Tibial artery (tissue), 4 donors: ENCODE results near the gene ACOT7.
"Not testable (repeated sequence)": the region's sequence is repeated elsewhere in the genome, so short reads cannot be mapped to it uniquely, and the experiment has no call there.

Experiments used
- DNase-seq, 2 donors: peaks; one replicate each; pipeline ENCODE4 v3.0.0-alpha.2; 2019
- H3K27ac ChIP-seq, 2 donors: fragments of 200-600 bp; sonication (generic) in 1 of 2; 1 replicate in 1 of 2; 2 replicates in 1 of 2; pipeline ENCODE4 v1.5.1; 2018 to 2019; ENCODE audit warnings: mild to moderate bottlenecking in 1 of 2
- H3K27me3 ChIP-seq, 2 donors: fragments of 200-600 bp; sonication (generic) in 1 of 2; one replicate each; pipeline versions ENCODE4 v1.5.1 to v1.6.0; 2016 to 2019
- H3K36me3 ChIP-seq, 3 donors: fragments of 200-600 bp; sonication (generic) in 2 of 3; one replicate each; pipeline ENCODE4 v1.5.1; 2016 to 2019; ENCODE audit warnings: mild to moderate bottlenecking in 2 of 3
- H3K4me1 ChIP-seq, 4 donors: fragments of 200-600 bp; sonication (generic) in 2 of 4; 1 replicate in 3 of 4; 2 replicates in 1 of 4; pipeline ENCODE4 v1.5.1; 2016 to 2019
- H3K4me3 ChIP-seq, 2 donors: fragments of 200-600 bp; sonication (generic) in 1 of 2; 1 replicate in 1 of 2; 2 replicates in 1 of 2; pipeline ENCODE4 v1.5.1; 2018 to 2019; ENCODE audit warnings: mild to moderate bottlenecking in 2 of 2
- H3K9me3 ChIP-seq, 3 donors: fragments of 200-600 bp; sonication (generic) in 1 of 3; one replicate each; pipeline ENCODE4 v1.5.1; 2016 to 2019
- intact Hi-C: fragments of 100-400 bp; cut with DNase I; formaldehyde crosslinking; loops from one replicate; pipeline ENCODE4 v1.15.0; 2023; ENCODE audit warnings: low total_unique reads
- TF ChIP-seq, protein P1 (sequence below), 2 experiments: fragments of 200-600 bp in 1 of 2; fragments of 450-650 bp in 1 of 2; IDR thresholded peaks; one replicate each; pipeline ENCODE4 v1.5.1; 2017 to 2019; ENCODE audit warnings: antibody characterized with exemption in 2 of 2, mild to moderate bottlenecking in 1 of 2, moderate library complexity in 1 of 2

The ACOT7 gene

DNA sequence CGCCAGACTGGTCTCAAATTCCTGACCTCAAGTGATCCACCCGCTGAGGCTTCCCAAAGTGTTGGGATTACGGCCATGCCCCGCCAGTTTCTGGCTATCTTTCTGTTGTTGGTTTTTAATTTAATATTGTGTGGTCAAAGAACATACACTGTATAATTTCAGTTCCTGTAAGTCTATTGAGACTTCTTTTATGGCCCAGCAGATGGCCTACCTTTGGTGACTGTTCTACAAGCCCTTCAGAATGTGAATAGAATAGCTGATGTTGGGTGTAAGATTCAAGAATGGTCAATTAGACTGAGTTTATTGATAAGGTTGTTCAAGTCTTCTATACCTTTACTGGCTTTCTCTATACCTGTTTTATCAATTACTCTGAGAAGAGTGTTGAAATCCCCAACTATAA is 15.5 kb upstream of the ACOT7 start:
- intact Hi-C loops: no loop called here
- no peak overlapping the region for H3K27ac ChIP-seq
- DNase-seq: no peak

DNA sequence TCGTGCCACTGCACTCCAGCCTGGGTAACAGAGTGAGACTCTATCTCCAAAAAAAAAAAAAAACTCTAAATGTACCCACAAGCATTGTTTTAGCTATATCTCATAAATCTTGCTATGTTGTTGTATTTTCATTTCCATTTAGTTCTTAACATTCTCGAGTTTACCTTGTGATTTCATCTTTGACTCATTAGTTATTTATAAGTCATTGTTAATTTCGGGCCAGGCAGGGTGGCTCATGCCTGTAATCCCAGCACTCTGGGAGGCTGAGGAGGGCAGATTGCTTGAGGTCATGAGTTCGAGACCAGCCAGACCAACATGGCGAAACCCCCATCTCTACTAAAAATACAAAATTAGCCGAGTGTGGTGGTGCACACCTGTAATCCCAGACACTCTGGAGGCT is 14.5 kb upstream of the ACOT7 start:
- H3K27ac ChIP-seq: no peak overlapping the region
- no peak overlapping the region for H3K4me3 ChIP-seq
- DNase-seq: no peak
- TF ChIP-seq, protein P1, sequence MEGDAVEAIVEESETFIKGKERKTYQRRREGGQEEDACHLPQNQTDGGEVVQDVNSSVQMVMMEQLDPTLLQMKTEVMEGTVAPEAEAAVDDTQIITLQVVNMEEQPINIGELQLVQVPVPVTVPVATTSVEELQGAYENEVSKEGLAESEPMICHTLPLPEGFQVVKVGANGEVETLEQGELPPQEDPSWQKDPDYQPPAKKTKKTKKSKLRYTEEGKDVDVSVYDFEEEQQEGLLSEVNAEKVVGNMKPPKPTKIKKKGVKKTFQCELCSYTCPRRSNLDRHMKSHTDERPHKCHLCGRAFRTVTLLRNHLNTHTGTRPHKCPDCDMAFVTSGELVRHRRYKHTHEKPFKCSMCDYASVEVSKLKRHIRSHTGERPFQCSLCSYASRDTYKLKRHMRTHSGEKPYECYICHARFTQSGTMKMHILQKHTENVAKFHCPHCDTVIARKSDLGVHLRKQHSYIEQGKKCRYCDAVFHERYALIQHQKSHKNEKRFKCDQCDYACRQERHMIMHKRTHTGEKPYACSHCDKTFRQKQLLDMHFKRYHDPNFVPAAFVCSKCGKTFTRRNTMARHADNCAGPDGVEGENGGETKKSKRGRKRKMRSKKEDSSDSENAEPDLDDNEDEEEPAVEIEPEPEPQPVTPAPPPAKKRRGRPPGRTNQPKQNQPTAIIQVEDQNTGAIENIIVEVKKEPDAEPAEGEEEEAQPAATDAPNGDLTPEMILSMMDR (IDR thresholded peaks at IDR 0.05): no peak
- no peaks in the 10 kb centered on the region for H3K9me3 ChIP-seq
- intact Hi-C loops: no loop called here
- peaks cover 0 to 49% of the 10 kb centered on the region in 2 donors for H3K27me3 ChIP-seq
- no peaks in the 10 kb centered on the region for H3K36me3 ChIP-seq
- no peaks in the 10 kb centered on the region for H3K4me1 ChIP-seq

More for the DNA sequence above, 15.5 kb upstream of the ACOT7 start:
- H3K36me3 ChIP-seq: no peaks in the 10 kb centered on the region
- no peak overlapping the region for H3K4me3 ChIP-seq
- no peaks in the 10 kb centered on the region for H3K4me1 ChIP-seq
- H3K27me3 ChIP-seq: peaks cover 0 to 59% of the 10 kb centered on the region in 2 donors
- TF ChIP-seq, protein P1 (IDR thresholded peaks at IDR 0.05): no peak
- H3K9me3 ChIP-seq: no peaks in the 10 kb centered on the region

DNA sequence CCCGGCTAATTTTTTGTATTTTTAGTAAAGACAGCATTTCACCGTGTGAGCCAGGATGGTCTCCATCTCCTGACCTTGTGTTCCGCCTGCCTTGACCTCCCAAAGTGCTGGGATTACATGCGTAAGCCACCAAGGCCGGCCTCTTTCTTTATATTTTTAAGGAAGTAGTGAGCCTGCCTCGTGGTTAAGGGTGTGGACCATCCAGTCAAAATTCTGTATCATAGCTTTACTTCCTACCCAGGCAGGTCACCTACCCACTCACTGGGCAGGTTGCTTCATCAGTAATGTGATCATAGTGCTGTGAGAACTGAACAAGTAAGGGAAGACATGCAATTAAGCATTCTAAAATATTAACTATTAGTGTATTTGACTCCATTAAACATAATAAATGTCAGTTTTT is 8.1 kb upstream of the ACOT7 start:
- no peak for DNase-seq
- Histone ChIP-seq H3K4me3 (no peak overlapping the region), H3K36me3 (no peaks in the 10 kb centered on the region), H3K27me3 (peaks cover 0 to 29% of the 10 kb centered on the region in 2 donors), H3K27ac (no peak overlapping the region), H3K4me1 (no peaks in the 10 kb centered on the region), H3K9me3 (no peaks in the 10 kb centered on the region)
- intact Hi-C loops: no loop called here
- TF ChIP-seq, protein P1 (IDR thresholded peaks at IDR 0.05): no peak

DNA sequence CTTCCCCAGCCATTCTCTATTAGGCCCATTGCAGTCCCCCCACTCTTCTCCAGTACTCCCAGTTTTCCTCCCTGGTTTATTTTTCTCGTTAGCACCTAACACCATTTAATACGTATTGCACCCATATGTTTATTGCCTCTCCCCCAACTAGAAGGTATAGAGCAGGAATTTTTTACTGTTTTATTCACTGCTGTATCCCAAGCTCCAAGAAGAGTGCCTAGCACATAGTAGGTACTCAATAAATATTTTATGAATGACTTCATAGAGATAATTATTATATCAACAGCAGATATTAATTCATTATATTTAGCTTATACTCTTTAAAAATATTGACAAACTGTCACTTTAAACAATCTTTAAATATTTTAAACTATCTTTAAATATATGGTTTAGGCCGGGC is 5.7 kb upstream of the ACOT7 start:
- TF ChIP-seq, protein P1 (IDR thresholded peaks at IDR 0.05): no peak
- peaks cover 0 to 21% of the 10 kb centered on the region in 2 donors for H3K27me3 ChIP-seq
- H3K36me3 ChIP-seq: no peaks in the 10 kb centered on the region
- H3K4me3 ChIP-seq: no peak overlapping the region
- intact Hi-C loops: no loop called here
- no peak for DNase-seq
- no peak overlapping the region for H3K27ac ChIP-seq
- no peaks in the 10 kb centered on the region for H3K9me3 ChIP-seq
- peaks cover 0 to 2% (median under 1%) of the 10 kb centered on the region in 4 donors for H3K4me1 ChIP-seq

DNA sequence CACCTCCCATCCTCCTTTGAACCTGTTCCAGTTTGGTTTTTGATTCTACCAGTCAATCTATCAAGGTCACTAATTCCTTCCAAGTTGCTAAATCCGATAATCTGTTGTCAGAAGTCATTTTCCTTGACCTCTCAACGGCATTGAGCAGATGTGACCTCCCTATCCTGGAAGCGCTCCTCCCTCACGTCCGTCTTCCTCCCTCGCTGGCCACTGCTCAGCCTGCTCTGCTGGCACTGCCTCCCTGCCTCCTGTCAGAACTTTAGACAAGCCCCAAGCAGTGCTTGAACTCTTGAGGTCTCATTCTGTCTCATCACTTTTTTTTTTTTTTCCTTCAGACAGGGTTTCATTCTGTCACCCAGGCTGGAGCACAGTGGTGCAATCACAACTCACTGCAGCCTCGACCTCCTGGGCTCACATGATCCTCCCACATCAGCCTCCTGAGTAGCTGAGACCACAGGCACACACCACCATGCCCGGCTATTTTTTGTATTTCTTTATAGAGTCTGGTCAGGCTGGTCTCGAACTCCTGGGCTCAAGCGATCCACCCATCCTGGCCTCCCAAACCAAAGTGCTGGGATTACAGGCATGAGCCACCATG is 4.4 kb upstream of the ACOT7 start:
- DNase-seq: no peak
- Histone ChIP-seq H3K4me3 (no peak overlapping the region), H3K9me3 (no peaks in the 10 kb centered on the region), H3K36me3 (no peaks in the 10 kb centered on the region), H3K27ac (no peak overlapping the region), H3K27me3 (peaks cover 0 to 19% of the 10 kb centered on the region in 2 donors), H3K4me1 (peaks cover 0 to 6% (median 4%) of the 10 kb centered on the region in 4 donors)
- intact Hi-C loops: no loop called here
- TF ChIP-seq, protein P1 (IDR thresholded peaks at IDR 0.05): no peak

DNA sequence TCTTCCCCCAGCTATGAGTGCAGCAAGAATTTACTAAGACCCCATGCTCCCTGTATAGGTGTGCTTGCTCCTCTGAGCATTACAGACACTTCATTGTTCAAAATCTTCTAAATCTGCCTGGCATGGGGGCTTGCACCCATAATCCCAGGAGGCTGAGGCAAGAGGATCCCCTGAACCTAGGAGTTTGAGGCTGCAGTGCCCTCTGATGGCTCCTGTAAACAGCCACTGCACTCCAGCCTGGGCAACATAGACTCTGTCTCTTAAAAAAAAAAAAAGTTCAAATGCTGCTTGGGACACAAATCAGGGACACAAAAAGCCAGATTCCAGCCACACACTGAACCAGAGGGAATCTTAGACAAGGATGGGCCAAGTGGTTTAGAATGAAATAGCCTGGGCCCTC is 3.4 kb upstream of the ACOT7 start:
- Histone ChIP-seq H3K27me3 (peaks cover 0 to 16% of the 10 kb centered on the region in 2 donors), H3K9me3 (no peaks in the 10 kb centered on the region), H3K4me1 (peaks cover 0 to 15% (median 12%) of the 10 kb centered on the region in 4 donors), H3K27ac (no peak overlapping the region), H3K36me3 (no peaks in the 10 kb centered on the region), H3K4me3 (no peak overlapping the region)
- no peak for DNase-seq
- TF ChIP-seq, protein P1 (IDR thresholded peaks at IDR 0.05): no peak
- intact Hi-C loops: no loop called here

DNA sequence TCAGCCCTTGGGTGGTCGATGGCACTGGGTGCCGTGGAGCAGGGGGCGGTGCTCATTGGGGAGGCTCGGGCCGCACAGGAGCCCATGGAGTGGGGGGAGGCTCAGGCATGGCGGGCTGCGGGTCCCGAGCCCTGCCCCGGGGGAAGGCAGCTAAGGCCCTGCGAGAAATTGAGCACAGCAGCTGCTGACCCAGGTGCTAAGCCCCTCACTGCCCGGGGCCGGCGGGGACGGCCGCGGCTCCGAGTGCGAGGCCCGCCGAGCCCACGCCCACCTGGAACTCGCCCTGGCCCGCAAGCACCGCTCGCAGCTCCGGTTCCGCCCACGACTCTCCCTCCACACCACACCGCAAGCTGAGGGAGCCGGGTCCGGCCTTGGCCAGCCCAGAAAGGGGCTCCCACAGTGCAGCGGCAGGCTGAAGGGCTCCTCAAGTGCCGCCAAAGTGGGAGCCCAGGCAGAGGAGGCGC is 2.2 kb upstream of the ACOT7 start:
- H3K27ac ChIP-seq, H3K4me3 ChIP-seq, H3K36me3 ChIP-seq, intact Hi-C loops, H3K9me3 ChIP-seq, DNase-seq: not testable (repeated sequence)
- peaks cover 0 to 18% (median 12%) of the 10 kb centered on the region in 4 donors for H3K4me1 ChIP-seq
- H3K27me3 ChIP-seq: peaks cover 0 to 16% of the 10 kb centered on the region in 2 donors

DNA sequence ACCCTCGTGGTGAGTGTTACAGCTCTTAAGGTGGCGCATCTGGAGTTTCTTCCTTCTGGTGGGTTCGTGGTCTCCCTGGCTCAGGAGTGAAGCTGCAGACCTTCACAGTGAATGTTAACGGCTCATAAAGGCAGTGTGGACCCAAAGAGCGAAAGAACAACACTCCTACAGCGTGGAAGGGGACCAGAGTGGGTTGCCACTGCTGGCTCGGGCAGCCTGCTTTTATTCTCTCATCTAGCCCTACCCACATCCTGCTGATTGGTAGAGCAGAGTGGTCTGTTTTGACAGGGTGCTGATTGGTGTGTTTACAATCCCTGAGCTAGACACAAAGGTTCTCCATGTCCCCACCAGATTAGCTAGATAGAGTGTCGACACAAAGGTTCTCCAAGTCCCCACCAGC is 1.6 kb upstream of the ACOT7 start:
- H3K27ac ChIP-seq, H3K4me3 ChIP-seq, H3K9me3 ChIP-seq, intact Hi-C loops, H3K36me3 ChIP-seq, DNase-seq: not testable (repeated sequence)
- H3K4me1 ChIP-seq: peaks cover 0 to 18% (median 12%) of the 10 kb centered on the region in 4 donors
- peaks cover 0 to 13% of the 10 kb centered on the region in 2 donors for H3K27me3 ChIP-seq
